HCT116 (cell line): Measurements from ENCODE around the gene OR10H5. TPM values are rescaled to one million over a fixed set of nuclear protein-coding genes. Genes with fewer than 3 reads are reported as not detected.
A peak's percentile ranks its signal among the peaks of the same experiment; 100 is the strongest.
"Not testable (repeated sequence)": the region's sequence is repeated elsewhere in the genome, so short reads cannot be mapped to it uniquely, and the experiment has no call there.

Experiments used
- ATAC-seq: fragments of 200-7000 bp; cut with Tn5 transposase; 2 replicates; pipeline ENCODE4 v1.9.1; 2020; ENCODE audit warnings: mild to moderate bottlenecking, moderate library complexity
- BruUV-seq: library from RNA; stranded (reverse); fragments of 400-500 nt; replicated peaks from 2 replicates; lab custom pipeline; 2021; lab: Mats Ljungman, UMichigan
- CTCF ChIA-PET: fragments of 300-600 bp; sonication (Branson Sonifier 250); formaldehyde crosslinking; loops from one replicate; lab custom pipeline; 2021; ENCODE audit warnings: antibody characterized with exemption; lab: Charles Lee
- POLR2A ChIA-PET: fragments of 300-600, 350-600 bp; sonication (Branson Sonifier 250); formaldehyde crosslinking; loops from one replicate; lab custom pipeline; 2021; ENCODE audit warnings: antibody characterized with exemption; lab: Charles Lee
- RAD21 ChIA-PET, 2 experiments: fragments of 300-600 bp; sonication (Branson Sonifier 250); formaldehyde crosslinking; loops; one replicate each; lab custom pipeline; 2023; ENCODE audit warnings: low total read pairs in 2 of 2; ENCODE audit not compliant: uncharacterized antibody in 2 of 2, unreplicated experiment in 2 of 2, low non-redundant PET in 1 of 2; lab: Charles Lee
- DNase-seq: peaks from one replicate; pipeline ENCODE4 v3.0.0-alpha.2; 2010; ENCODE audit warnings: low read depth, low spot score
- H2AFZ ChIP-seq: fragments of 200-600 bp; shearing (Covaris generic), sonication (generic); 2 replicates; pipeline ENCODE4 v1.6.1; 2017; ENCODE audit warnings: low read depth, mixed run types, mixed read lengths, antibody characterized with exemption, low read length; ENCODE audit not compliant: poor library complexity, severe bottlenecking
- H3K27ac ChIP-seq: 2 replicates; pipeline ENCODE4 v1.5.1; 2012; ENCODE audit warnings: low read depth, low read length
- H3K27me3 ChIP-seq: fragments of 200-600 bp; sonication (generic); 2 replicates; pipeline ENCODE4 v1.6.1; 2016; ENCODE audit warnings: mixed run types, low read length, mixed read lengths; ENCODE audit not compliant: insufficient read depth
- H3K36me3 ChIP-seq, 2 experiments: fragments of 200-500 bp in 1 of 2; fragments of 200-600 bp in 1 of 2; sonication (Bioruptor generic) in 1 of 2; sonication (generic) in 1 of 2; 2 replicates each; pipeline versions ENCODE4 v1.5.1 to v1.6.1; 2014 to 2016; ENCODE audit warnings: low read length in 2 of 2, inconsistent platforms in 1 of 2, mixed read lengths in 1 of 2, mixed run types in 1 of 2; ENCODE audit not compliant: insufficient read depth in 2 of 2, control insufficient read depth in 1 of 2
- H3K4me1 ChIP-seq, 2 experiments: fragments of 200-600 bp in 1 of 2; sonication (generic) in 1 of 2; 2 replicates each; pipeline versions ENCODE4 v1.5.1 to v1.6.1; 2012 to 2017; ENCODE audit warnings: low read length in 2 of 2, inconsistent platforms in 1 of 2, mild to moderate bottlenecking in 1 of 2, mixed read lengths in 1 of 2, mixed run types in 1 of 2, moderate library complexity in 1 of 2; ENCODE audit not compliant: insufficient read depth in 2 of 2, control insufficient read depth in 1 of 2
- H3K4me2 ChIP-seq: fragments of 200-600 bp; sonication (generic); 2 replicates; pipeline ENCODE4 v1.6.1; 2017; ENCODE audit warnings: mixed run types, low read length, mixed read lengths
- H3K4me3 ChIP-seq, 2 experiments: fragments of 200-600 bp in 1 of 2; sonication (generic) in 1 of 2; replicated peaks in 1 of 2; 2 replicates each; pipeline ENCODE4 v1.5.1; 2011 to 2016; ENCODE audit warnings: low read length in 2 of 2, control low read depth in 1 of 2, low read depth in 1 of 2, mild to moderate bottlenecking in 1 of 2, mixed read lengths in 1 of 2, mixed run types in 1 of 2
- H3K79me2 ChIP-seq: fragments of 200-600 bp; sonication (generic); 2 replicates; pipeline ENCODE4 v1.6.1; 2017; ENCODE audit warnings: mild to moderate bottlenecking, mixed run types, low read length, moderate library complexity, mixed read lengths; ENCODE audit not compliant: insufficient read depth
- H3K9ac ChIP-seq: fragments of 200-600 bp; sonication (generic); 2 replicates; pipeline ENCODE4 v1.6.1; 2016; ENCODE audit warnings: low read length, mixed read lengths
- H3K9me2 ChIP-seq: fragments of 200-600 bp; sonication (generic), shearing (Covaris generic); 2 replicates; pipeline ENCODE4 v1.6.1; 2017; ENCODE audit warnings: mixed run types, mild to moderate bottlenecking, moderate library complexity; ENCODE audit not compliant: insufficient read depth
- H3K9me3 ChIP-seq, 2 experiments: fragments of 200-500 bp in 1 of 2; fragments of 200-600 bp in 1 of 2; sonication (Bioruptor generic) in 1 of 2; sonication (generic) in 1 of 2; 2 replicates each; pipeline ENCODE4 v1.6.1; 2014 to 2017; ENCODE audit warnings: low read length in 2 of 2, mixed read lengths in 2 of 2, inconsistent platforms in 1 of 2, low read depth in 1 of 2, mild to moderate bottlenecking in 1 of 2, mixed run types in 1 of 2, moderate library complexity in 1 of 2; ENCODE audit not compliant: control insufficient read depth in 1 of 2, insufficient read depth in 1 of 2
- H4K20me1 ChIP-seq: fragments of 200-600 bp; sonication (generic), shearing (Covaris generic); 2 replicates; pipeline ENCODE4 v1.6.1; 2017; ENCODE audit warnings: mixed run types, mild to moderate bottlenecking, moderate library complexity; ENCODE audit not compliant: insufficient read depth
- CBX3 ChIP-seq: IDR thresholded peaks from 2 replicates; pipeline ENCODE4 v1.6.1; 2012; ENCODE audit warnings: low read depth
- EGR1 ChIP-seq: IDR thresholded peaks from 2 replicates; pipeline ENCODE4 v1.6.1; 2012; ENCODE audit warnings: low read depth
- EZH2phosphoT487 ChIP-seq: fragments of 200-600 bp; IDR thresholded peaks from 2 replicates; pipeline ENCODE4 v1.6.1; 2018; ENCODE audit warnings: antibody characterized with exemption, borderline replicate concordance
- FOSL1 ChIP-seq: IDR thresholded peaks from 2 replicates; pipeline ENCODE4 v1.6.1; 2012; ENCODE audit warnings: low read depth
- JUND ChIP-seq: IDR thresholded peaks from 2 replicates; pipeline ENCODE4 v1.6.1; 2012
- MAX ChIP-seq: IDR thresholded peaks from 2 replicates; pipeline ENCODE4 v1.6.1; 2012
- POLR2A ChIP-seq: IDR thresholded peaks from 2 replicates; pipeline ENCODE4 v1.7.0; 2011; ENCODE audit warnings: borderline replicate concordance; ENCODE audit not compliant: insufficient read depth, insufficient read length; ENCODE audit errors: extremely low read depth
- POLR2AphosphoS5 ChIP-seq: IDR thresholded peaks from 2 replicates; pipeline ENCODE4 v1.6.1; 2011; ENCODE audit warnings: mild to moderate bottlenecking, low read depth, low read length, moderate library complexity
- REST ChIP-seq: IDR thresholded peaks from 2 replicates; pipeline ENCODE4 v1.6.1; 2012; ENCODE audit warnings: low read depth
- SIN3A ChIP-seq: IDR thresholded peaks from 2 replicates; pipeline ENCODE4 v1.6.1; 2012; ENCODE audit warnings: low read depth
- SP1 ChIP-seq: IDR thresholded peaks from 2 replicates; pipeline ENCODE4 v1.6.1; 2012; ENCODE audit warnings: low read depth
- SRF ChIP-seq: IDR thresholded peaks from 2 replicates; pipeline ENCODE4 v1.6.1; 2012; ENCODE audit warnings: low read depth
- YY1 ChIP-seq: IDR thresholded peaks from 2 replicates; pipeline ENCODE4 v1.6.1; 2011; ENCODE audit warnings: low read length, low read depth, moderate library complexity, mild to moderate bottlenecking; ENCODE audit not compliant: insufficient replicate concordance; ENCODE audit errors: extremely low read depth
- ZNF274 ChIP-seq: fragments of 200-500 bp; sonication (Bioruptor generic); IDR thresholded peaks from 2 replicates; pipeline ENCODE4 v1.6.1; 2014; ENCODE audit warnings: mild to moderate bottlenecking, low read depth, low read length, inconsistent platforms
- intact Hi-C: fragments of 100-400 bp; cut with micrococcal nuclease; formaldehyde crosslinking; loops from 2 replicates; pipeline ENCODE4 v1.10.0; 2022
- total RNA-seq: library from RNA; stranded (reverse); gene quantifications from one replicate; pipeline ENCODE4 v1.2.1, GENCODE V29; 2021; ENCODE audit not compliant: unreplicated experiment
- TF ChIP-seq, protein P1 (sequence below): IDR thresholded peaks from 2 replicates; pipeline ENCODE4 v1.6.1; 2012

OR10H5 gene
- total RNA-seq, 1 experiment from 2014 or later: not detected

DNA sequence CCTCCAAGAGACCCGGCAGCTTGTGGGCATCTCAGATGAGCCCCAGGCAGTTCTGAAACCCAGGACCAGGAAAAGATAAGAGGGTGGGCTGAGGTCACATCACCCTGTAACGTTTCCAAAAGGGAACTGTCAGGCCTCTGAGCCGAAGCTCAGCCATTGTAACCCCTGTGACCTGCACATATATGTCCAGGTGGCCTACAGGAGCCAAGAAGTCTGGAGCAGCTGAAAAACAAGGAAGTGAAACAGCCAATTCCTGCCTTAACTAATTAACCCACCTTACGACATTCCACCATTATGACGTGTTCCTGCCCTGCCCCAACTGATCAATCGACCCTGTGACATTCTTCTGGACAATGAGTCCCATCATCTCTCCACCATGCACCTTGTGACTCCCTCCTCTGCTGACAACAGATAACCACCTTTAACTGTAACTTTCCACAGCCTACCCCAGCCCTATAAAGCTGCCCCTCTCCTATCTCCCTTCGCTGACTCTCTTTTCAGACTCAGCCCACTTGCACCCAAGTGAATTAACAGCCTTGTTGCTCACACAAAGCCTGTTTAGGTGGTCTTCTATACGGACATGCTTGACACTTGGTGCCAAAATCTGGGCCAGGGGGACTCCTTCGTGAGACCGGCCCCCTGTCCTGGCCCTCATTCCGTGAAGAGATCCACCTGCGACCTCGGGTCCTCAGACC lies 41.3 kb downstream of the OR10H5 start:
- Histone ChIP-seq H3K79me2 (peaks cover 57% of the 10 kb centered on the region), H3K9ac (peak overlapping the region; percentile 97), H3K4me1 (peaks cover 83 to 100% of the 10 kb centered on the region in 2 experiments), H3K4me3 (peak overlapping the region; percentile 67 to 69), H3K36me3 (peaks cover 0 to 34% of the 10 kb centered on the region in 2 experiments; a peak in 2 of 4 replicates), H3K27ac (peak overlapping the region; percentile 100), H3K4me2 (peak overlapping the region; percentile 77)
- BruUV-seq, H3K27me3 ChIP-seq, H4K20me1 ChIP-seq, H2AFZ ChIP-seq, H3K9me2 ChIP-seq, H3K9me3 ChIP-seq, RAD21 ChIA-PET, intact Hi-C loops: not testable (repeated sequence)
- ATAC-seq (peak; percentile 61), DNase-seq (peak; percentile 91)
- ChIA-PET CTCF (interaction anchor here (1.0 kb wide), 1 partner anchor 17 kb away, joined by 3 read pairs; no protein-coding TSS in a partner anchor), POLR2A (interaction anchor here (0.8 to 5.1 kb wide), 5 partner anchors 7 to 43 kb away, joined by 3 to 60 read pairs (median 4); partner anchors contain the start of gene OR10H1)
- TF ChIP-seq SIN3A: peak; percentile 87
- peak; percentile 51 for TF ChIP-seq MAX
- TF ChIP-seq SP1: peak; percentile 99
- 0 out of 2 replicates have a peak, but pooled peaks have one; percentile 12 for TF ChIP-seq SRF
- TF ChIP-seq JUND: peak; percentile 91
- TF ChIP-seq FOSL1: peak; percentile 86
- TF ChIP-seq POLR2AphosphoS5: peak; percentile 93
- peak; percentile 89 for TF ChIP-seq YY1
- TF ChIP-seq CBX3: 0 out of 2 replicates have a peak, but pooled peaks have one; percentile 21

- ChIA-PET RAD21 (no interaction called here), POLR2A (interaction anchor here (1.2 to 5.1 kb wide), 2 partner anchors 6 to 10 kb away, joined by 5 to 60 read pairs; no protein-coding TSS in a partner anchor), CTCF (no interaction called here)
- peak overlapping the region; percentile 67 to 69 for H3K4me3 ChIP-seq
- peaks cover 0 to 37% of the 10 kb centered on the region in 2 experiments; a peak in 2 of 4 replicates for H3K36me3 ChIP-seq
- H3K27ac ChIP-seq: peak overlapping the region; percentile 100
- peak; percentile 32 for ATAC-seq
- intact Hi-C loops: no loop called here
- no peaks in the 10 kb centered on the region for H3K9me2 ChIP-seq
- TSS peak; percentile 61 for BruUV-seq
- H3K4me1 ChIP-seq: peaks cover 83 to 100% of the 10 kb centered on the region in 2 experiments
- H3K9me3 ChIP-seq: no peaks in the 10 kb centered on the region
- peaks cover 62% of the 10 kb centered on the region for H3K79me2 ChIP-seq
- DNase-seq: no peak
- H3K9ac ChIP-seq: peak overlapping the region; percentile 97
- no peaks in the 10 kb centered on the region for H3K27me3 ChIP-seq
- H3K4me2 ChIP-seq: peak overlapping the region; percentile 77
- H2AFZ ChIP-seq: no peak overlapping the region
- H4K20me1 ChIP-seq: no peaks in the 10 kb centered on the region
- TF ChIP-seq POLR2A (no peak), ZNF274 (no peak), EZH2phosphoT487 (no peak), REST (no peak), FOSL1 (no peak), SP1 (no peak), MAX (0 out of 2 replicates have a peak, but pooled peaks have one; percentile 8), EGR1 (no peak)
- TF ChIP-seq, protein P1, sequence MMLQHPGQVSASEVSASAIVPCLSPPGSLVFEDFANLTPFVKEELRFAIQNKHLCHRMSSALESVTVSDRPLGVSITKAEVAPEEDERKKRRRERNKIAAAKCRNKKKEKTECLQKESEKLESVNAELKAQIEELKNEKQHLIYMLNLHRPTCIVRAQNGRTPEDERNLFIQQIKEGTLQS: no peak
Measured at GRCh38 chr19:15829306-15829698, 41.8 kb downstream of the OR10H5 start.
